D341Med (cell line): Measurements from ENCODE around the gene PLCG2.
"Not testable (repeated sequence)": the region's sequence is repeated elsewhere in the genome, so short reads cannot be mapped to it uniquely, and the experiment has no call there.

ENCODE experiments used
- DNase-seq: peaks from one replicate; pipeline ENCODE4 v3.0.0; 2012; ENCODE audit warnings: low spot score

Gene PLCG2

DNA sequence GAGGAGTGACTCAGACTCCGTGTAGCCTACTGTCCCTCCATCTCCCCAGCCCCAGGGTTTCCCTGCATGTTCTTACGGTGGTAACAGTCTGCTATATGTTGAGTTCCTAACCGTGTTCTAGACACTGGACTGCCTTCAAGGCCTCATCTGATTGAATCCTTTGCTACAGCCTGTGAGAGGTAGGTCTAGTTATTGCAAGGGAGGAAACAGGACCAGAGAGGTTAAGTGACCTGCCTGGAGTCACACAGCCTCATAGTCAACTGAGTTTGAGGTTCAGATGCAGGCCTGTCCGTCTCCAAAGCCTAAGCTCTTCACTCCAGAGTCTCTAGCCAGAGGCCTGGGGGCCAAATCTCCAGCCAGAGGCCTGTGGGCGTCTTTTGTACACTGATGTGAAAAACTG lies 134.1 kb downstream of the PLCG2 start:
- DNase-seq = no peak

DNA sequence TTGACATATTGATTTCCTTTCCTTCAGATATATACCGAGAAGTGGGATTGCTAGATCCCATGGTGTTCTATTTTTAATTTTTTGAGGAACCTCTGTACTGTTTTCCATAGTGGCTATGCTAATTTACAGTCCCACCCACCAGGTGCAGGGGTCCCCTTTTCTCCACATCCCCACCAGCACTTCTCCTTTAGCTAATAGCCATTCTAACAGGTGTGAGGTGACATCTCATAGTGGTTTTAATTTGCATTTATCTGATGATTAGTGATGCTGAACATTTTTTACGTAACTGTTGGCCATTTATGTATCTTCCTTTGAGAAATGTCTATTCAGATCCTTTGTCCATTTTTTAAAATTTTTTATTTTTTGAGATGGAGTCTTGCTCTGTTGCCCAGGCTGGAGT lies 138.3 kb downstream of the PLCG2 start:
- DNase-seq = no peak

DNA sequence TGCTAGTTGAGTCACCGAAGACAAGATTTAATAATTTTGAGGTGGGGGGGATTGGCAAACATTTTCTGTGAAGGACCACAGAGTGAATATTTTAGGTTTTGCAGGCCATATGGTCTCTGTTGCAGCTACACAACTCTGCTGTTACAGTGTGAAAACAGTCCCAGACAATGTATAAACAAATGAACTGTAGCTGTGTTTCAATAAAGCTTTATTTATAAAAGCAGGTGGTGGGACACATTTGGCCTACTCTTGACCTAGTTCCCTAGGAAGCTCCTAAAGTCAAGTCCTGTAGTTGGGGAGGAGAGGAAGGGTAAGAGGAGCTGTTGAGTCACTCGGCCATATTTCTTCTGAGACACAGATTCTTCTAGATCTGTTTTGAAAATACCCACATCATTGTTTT lies 139.8 kb downstream of the PLCG2 start:
- no peak for DNase-seq

DNA sequence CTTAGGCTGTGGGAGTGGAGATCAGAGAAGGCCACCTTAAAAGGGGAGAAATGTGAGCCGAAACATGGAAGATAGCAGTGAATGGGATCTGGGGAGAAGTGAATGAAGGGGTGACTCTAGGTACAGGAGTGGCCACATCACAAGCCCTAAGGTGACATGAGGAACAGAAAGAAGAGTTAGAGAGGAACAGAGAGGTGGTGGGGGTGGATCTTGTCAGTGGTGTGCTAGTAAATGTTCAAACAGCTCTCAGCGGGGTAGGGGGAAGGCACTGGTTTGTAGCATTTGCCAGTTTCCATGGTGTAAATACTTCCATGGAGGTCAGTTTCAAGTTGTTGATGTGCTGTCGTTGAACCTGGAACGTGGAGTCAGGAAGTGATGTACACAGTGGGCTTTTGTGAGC lies 141.4 kb downstream of the PLCG2 start:
- DNase-seq = no peak

DNA sequence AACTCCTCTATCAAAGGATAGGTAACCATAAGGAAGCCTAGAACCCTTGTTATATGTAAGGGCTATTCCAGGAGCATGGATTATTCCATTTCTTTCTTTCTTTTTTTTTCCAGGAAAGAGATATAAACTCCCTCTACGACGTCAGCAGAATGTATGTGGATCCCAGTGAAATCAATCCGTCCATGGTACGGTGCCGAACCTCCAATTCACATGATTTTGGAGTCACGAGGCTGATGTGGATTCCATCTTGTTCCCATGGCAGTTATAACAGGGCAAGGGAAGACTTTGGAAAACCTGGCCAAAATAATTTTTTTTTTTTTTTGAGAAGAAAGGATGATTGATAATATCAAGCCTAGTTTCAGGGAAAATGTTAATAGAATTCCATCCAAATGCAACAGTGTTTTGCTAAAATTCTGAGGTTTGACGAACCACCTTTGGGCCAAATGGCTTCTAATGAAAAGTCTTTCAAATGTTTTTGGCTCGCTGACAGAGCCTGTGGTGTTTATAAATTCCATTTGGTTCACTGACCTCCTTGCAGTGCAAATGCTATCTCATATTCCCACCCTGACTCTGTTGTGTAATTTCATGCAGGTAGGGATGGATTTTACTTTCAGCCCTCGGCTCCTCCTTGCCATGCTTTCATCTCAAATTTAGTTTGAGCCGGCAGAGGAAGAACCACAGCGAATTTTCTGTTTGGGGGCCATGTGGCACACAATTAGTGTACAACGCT lies 142.2 kb downstream of the PLCG2 start:
- DNase-seq = no peak

DNA sequence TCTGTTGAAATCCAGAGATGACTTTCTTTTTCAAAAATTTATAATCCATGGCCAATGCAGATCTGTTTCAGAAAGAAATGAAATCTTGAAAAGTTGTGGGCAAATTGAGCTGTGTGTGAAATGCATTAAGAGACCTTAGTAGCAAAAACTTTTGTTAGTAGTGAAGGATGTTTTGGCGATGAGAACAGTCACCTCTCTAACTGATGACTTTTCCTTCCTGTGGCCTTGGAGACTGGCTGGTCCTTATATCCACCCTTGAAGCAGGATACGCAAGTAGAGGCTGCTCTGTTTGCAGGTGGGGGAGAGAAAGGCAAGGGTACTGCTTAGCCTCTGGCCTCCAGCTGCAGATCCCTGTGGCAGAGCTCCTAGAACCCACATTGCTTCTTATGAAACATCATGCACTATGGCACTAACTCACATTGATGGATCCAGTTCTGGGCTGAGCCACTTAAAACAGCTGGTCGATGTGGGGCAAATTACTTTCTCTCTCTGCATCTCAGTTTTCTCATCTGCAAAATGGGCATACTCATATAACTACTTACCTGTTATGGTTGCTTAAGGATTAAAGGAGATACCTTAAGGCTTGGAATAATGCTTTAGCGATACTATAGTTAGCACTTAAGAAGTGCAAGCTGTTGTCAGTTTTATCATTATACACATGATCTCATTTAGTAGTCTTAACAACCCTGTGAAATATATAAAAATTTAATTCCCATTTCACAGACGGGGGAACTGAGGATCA lies 142.9 kb downstream of the PLCG2 start:
- DNase-seq = no peak

DNA sequence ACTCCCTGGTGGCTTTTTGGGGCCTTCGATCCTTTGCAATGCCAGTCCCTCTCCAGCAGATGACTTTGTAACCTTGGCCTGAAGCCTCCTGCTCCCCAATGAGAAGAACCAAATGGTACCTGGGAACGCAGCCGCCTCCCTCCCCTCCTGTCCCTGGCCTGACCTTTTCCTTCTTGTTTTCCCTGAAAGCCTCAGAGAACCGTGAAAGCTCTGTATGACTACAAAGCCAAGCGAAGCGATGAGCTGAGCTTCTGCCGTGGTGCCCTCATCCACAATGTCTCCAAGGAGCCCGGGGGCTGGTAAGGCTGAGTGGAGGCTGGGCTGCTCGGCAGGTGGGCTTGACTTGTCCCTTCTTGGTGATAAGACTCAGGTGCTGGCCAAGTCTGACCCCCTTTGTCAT lies 144.2 kb downstream of the PLCG2 start:
- DNase-seq = no peak

DNA sequence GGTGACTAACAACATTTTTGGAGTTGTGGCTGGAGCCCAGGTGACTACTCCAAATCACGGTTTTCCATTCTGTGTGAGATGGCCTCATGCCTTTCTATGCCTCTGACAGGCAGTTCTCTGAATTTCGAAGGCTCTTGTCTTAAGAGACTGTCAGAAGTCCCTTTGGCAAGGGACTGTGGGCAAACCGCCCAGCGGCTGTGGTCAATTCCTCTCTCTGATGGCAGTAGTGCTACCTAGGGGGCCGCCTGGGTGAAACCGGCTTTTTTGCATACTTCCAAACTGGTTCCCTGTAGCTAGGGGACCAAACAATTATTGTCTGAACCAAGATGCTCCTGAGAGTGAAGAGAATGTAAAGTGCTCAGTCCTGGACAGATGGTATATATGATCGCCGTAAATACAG lies 145.9 kb downstream of the PLCG2 start:
- DNase-seq = no peak

DNA sequence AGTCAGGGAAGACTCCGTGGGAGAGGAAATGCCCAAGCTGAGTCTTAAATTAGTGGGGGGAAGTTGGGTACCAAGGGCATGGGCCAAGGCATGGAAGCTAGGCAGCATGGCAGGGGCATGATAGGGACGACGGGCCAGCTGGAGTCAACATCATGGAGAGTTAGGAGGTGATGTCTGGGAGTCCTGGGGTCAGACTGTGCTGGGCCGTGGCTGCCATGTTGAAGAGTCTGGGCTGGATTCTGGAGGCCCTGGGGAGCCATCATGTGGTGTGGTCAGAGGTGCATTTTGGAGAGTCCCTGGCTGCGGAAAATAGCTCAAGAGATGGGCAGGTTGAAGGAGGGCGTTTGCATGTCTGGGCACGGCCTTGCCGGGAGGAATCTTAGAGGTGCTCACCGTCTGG lies 146.9 kb downstream of the PLCG2 start:
- DNase-seq = no peak

DNA sequence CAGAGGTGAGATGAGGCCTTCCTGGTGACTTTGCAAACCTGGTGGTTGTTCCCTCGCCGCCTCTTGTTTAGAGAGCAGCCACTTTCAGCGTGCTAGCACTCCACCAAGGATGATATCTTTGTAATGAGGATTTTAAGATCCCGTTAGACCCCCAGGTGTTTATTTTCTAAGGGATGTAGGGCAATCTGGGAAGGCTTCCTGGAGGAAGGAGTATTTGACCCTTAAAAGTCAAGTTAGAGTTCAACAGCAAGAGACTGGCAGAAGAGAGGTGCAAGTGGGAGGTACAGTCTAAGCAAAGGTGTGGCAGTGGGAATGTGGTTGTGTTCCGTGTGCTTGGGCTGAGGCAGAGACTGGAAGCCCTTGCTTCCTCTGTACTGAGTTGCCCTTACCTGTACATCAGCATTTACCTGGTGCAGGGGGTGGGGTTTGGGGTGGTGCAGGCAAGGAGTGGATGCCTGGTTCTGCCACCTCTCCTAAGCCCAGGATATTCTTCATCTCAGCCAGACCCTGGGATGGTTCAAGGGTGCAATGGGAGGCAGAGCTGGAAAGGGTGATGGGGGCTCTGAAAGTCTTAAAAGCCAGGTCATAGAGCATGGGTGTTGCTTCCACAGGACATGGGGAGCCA lies 148.6 kb downstream of the PLCG2 start:
- DNase-seq = no peak

DNA sequence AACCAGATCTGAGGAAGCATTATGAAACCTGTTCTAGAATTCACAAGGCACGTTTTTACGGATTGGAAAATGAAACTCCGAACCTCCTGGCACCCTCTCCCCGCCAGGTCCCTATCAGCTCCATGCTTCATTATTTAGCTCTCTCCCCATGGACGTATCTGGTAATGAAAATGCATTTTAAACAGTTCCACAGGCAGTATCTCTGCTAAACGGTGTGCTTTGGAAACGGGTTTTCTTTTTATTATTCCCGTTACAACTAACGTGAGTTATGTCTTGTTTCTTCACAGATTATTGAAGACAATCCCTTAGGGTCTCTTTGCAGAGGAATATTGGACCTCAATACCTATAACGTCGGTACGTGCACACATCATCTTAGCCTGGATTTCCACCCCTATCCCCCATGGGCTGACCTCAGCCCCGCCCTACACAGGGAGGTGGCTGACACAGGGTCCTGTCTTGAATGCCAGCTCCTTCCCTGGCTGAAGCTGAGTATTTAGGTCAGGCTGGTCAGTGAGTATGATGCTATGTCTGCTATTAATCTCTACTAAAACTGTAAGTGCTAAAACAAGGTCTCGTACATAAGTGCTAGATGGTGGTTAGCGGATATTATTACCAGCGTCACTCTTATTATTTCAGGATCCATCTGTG lies 149.3 kb downstream of the PLCG2 start:
- DNase-seq = no peak

DNA sequence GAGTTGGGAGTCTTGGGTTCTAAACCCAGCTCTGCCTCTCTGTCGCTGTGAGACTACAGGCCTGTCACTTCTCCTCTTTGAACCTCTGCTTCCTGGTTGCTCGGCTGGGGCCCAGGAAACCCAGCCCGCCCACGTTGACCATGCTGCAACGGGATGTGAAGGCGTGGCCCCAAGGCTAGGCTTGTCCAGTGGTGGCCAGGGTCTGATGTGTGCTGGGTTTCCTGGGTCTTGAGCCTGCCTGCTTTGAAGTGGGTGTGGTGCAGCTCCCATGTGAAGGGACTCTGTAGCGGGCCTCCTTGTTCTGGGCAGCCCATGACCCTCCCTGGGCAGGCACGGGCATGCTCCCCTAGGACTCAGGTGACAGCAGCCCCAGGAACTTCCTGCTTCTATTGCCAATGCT lies 149.9 kb downstream of the PLCG2 start:
- DNase-seq = no peak

DNA sequence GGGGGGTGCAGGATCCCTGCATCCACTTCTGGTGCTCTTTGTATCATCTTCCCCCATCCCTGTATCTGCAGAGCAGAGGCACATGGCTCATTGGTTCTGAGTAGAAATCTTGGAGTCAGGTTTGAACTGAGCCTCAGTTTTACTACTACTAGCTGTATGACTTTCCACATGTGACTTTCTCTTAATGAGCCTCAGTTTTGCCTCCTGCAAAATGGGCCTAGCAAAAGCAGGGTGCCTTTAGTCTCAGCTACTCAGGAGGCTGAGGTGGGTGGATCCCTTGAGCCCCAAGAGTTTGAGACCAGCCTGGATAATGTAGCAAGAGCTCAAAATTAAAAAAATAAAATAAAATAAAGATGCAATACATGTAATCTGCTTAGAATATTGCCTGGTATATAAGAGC lies 150.8 kb downstream of the PLCG2 start:
- DNase-seq = no peak

DNA sequence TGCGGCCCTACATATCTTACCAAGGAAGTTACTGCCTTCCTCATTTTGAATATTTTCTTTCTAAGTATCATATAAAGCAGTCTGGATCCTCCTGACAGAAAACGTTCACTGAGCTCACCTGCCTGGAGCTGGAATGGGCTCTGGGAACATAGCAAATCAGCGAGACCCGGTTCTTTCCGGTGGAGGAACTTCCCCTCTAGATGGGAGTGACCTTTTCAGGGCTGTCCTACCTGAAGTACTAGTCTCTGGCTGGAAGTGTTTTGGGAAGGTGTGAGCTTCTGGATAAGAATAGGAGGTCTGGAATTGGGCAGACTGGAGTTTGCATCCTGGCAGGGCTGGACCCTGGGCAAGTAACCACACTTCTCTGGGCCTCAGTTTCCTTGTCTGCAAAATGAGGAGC lies 152.8 kb downstream of the PLCG2 start:
- DNase-seq = no peak

DNA sequence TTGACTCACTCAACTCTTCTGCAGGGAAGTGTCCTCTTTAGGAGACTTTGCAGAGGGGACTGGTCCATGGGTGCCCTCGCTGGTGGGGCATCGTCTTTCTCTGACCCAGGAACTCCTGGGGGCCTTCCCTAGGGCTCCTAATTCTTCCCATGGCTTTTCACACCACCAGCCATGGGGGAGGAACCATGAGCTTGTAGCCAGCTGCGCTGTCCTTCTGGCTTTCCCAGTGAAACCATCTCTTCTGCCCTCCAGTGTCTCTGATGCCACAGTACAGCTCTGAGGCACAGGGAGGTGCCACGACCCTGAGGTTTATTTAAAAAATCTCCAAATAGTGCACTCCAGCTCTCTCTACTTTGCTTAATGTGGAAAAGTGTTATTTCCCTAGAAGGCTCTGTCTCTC lies 153.6 kb downstream of the PLCG2 start:
- no peak for DNase-seq

DNA sequence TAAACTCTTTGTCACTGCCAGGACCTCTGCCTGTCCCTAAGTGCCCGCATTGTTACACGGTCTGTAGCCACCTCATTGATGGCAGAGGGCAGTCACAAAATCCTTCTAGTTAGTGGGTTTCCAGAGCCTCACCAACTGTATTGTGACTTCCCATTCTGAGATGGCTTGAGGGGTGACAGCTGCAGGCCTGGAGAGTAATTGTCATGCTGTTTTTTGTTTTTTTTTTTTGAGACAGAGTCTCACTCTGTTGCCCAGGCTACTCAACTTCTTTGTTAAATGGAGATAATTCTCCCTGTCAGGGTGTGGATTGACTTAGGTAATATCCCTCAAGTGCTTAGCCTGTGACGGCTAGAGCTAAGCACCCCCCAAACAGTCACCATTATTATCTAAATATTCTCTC lies 154.3 kb downstream of the PLCG2 start:
- DNase-seq = no peak

DNA sequence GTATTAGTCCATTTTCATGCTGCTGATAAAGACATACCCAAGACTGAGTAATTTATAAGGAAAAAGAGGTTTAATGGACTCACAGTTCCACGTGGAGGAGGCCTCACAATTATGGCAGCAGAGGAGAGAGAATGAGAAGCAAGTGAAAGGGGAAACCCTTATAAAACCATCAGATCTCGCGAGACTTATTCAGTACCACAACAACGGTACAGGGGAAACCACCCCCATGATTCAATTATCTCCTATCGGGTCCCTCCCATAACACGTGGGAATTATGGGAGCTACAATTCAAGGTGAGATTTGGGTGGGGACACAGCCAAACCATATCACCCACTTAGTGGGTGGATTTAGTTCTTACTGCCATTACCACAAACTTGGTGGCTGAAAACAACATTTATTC lies 155.6 kb downstream of the PLCG2 start:
- not testable (repeated sequence) for DNase-seq

DNA sequence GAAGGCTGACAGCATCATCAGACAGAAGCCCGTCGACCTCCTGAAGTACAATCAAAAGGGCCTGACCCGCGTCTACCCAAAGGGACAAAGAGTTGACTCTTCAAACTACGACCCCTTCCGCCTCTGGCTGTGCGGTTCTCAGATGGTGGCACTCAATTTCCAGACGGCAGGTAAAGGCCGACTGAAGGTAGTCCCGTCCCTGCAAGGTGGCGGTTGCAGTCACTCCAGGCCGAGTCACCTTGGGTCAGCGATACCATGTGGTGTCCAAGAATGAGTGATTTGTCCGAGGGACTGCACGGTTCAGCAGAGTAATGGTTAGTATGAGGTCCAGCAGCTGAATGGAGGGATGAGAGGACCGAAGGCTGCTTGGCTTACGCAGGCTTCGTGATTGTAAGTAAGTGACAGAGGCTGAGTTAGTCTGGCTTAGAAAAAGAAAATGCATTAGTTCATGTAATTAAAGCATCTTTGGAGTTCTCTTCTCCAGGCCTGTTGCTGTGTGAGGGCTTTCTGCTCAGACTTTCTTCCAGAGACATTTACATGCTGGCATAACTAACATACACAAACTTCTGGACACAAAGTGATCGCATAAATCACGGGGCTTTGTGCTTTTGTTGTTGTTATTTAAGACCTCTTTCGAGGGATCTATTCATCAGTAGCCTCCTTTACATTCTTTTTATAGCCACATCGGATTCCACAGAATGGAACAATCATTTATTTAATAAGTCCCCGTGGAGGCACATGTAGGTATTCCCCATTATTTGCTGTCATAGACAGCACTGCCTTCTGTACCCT lies 157.3 kb downstream of the PLCG2 start:
- DNase-seq = no peak

DNA sequence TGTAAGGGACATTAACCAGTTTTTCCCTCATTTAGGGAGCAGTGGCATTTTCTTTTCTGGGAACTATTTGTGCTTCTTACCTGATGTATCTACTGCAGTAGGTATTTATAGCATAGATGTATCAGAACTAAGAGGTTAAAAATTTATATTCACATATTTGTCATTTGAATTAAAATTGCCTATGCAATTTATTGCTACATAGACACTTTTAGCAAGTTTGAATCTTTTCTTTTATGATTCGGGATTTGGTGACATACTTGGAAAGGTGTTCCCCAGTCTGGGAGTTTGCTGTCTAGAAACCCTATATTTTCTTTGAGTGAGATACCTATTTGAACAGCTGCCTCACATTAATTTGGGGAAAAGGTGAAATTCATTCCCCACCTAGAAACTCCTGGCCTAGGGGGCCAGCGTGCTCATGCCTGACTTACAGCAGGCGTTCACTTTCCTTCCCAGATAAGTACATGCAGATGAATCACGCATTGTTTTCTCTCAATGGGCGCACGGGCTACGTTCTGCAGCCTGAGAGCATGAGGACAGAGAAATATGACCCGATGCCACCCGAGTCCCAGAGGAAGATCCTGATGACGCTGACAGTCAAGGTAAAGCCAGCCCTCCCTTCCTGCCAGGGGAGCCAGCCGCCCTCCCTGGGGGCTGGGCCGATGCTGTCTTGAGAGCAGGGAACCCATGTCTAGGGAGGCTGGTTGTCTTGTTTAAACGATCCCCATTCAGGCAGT lies 158.4 kb downstream of the PLCG2 start:
- DNase-seq = no peak

DNA sequence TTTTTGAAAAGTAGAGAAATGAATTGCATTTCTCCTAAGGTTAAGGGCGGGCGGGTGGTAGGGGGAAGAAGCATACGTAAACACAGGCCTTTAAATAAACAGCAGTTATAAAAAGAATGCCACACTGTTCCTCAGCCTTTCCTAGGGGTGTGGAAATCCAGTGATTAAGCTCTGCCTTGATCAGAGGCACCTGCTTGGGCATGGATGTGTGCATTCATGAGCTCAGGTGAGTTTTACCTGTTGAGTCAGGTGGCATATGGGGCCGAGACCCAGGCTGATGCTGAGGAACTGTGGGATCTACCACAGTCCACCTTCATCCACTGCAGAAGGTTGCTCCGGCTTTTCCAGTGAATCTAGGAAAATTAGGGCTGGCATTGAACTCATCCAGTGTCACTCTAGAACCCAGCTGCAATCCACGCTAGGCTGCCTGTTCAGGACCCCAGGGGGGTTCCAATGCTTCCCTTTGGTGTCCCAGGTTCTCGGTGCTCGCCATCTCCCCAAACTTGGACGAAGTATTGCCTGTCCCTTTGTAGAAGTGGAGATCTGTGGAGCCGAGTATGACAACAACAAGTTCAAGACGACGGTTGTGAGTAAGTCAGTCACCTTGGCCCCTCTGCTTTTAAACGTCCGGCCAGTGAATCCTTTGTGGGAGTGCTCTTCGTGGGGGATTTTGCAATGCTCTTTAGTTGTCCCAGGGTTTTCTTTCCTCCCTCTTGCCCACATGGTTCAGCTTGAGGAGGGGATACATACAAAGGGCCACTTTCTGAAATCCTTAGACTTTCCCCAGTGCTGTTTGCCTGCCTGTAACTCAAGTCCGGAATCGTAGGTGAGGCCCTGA lies 159.5 kb downstream of the PLCG2 start:
- no peak for DNase-seq
